HG03520 (cell line): ENCODE results near the gene SLC37A1.

Experiments
- ATAC-seq: cut with Tn5 transposase; IDR thresholded peaks from one replicate; pipeline ENCODE4 v1.9.1; 2021; ENCODE audit warnings: mild to moderate bottlenecking, moderate library complexity; ENCODE audit not compliant: unreplicated experiment

Gene SLC37A1

DNA sequence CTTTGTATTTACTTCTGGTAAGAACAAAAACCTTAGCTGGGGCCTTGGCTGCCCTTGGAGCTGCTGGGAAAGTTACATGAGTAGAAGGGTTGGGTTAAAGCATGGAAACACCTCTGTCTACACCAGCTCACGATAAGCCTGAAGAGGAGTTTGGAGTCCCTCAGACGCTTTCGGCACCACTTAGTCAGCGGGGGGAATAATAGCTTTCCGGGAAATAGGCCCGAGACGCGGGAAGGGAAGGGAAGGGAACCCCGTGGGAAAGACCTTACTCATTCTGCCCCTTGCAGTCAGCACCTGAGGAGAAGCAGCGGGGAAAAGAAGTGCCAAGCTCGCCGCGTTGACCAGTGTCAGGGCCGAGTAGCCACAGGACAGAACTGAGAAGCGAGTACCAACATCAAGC lies 73.4 kb downstream of the SLC37A1 start:
- ATAC-seq: no peak

GRCh38 chr21:42590431-42591131 lies 76.9 kb downstream of the SLC37A1 start:
- ATAC-seq: no peak

DNA sequence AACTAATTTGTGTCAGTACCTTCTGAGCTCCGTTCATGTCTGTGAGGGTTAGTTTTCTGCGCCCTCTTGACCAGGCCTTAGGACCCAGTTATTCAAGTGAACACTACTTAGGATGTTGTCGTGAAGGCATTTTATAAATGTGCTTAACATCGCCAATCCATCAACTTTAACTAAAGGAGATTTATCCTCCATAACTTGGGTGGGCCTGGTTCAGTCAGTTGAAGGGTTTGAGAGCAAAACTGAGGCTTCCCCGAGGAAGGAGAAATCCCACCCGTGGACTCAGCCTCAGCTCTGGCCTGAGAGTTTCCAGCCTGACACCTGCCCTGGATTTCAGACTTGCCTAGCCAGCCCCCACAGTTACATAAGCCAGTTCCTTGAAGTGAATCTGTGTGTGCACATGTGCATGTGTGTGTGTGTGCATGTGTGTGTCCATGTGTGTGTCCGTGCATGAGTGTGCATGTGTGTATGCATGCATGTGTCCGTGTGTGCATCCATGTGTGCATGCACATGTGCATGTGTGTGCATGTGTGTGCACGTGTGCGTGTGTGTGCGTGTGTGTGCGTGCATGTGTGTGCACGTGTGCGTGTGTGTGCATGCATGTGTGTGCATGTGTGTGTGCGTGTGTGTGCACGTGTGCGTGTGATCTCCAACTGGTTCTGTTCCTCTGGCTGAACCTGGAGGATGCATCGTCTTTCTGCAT lies 77.7 kb downstream of the SLC37A1 start:
- ATAC-seq: no peak

DNA sequence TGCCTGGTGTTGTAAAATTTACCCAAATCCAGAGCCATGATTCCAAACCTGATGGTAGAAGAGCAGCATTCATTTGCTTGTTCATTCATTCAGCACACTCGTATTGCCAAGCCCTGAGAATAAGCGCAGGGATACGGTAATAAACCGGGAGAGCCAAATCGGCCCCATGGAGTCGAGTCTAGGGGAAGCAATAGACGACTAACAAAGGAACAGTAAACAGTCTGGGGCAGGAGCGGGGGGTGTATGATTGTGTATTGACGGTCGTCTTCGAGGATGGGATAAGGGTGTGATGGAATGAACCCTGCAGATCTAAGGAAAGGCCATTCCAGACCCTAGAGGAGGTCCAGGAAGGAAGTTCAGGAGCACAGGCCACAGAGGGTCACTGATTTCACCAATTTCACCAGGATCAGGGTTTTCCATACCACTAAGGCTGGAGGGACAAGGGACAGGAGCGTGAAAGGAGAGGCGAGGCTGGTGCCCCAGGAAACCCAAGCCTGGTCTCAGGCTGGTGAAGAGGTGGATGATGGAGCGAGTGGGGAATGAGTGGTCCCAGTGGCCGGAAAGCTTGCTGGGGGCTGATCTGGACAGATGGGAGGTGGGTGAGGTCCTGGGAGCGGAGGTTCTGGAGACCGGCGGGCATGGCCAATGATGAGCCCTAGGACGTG lies 78.6 kb downstream of the SLC37A1 start:
- no peak for ATAC-seq

DNA sequence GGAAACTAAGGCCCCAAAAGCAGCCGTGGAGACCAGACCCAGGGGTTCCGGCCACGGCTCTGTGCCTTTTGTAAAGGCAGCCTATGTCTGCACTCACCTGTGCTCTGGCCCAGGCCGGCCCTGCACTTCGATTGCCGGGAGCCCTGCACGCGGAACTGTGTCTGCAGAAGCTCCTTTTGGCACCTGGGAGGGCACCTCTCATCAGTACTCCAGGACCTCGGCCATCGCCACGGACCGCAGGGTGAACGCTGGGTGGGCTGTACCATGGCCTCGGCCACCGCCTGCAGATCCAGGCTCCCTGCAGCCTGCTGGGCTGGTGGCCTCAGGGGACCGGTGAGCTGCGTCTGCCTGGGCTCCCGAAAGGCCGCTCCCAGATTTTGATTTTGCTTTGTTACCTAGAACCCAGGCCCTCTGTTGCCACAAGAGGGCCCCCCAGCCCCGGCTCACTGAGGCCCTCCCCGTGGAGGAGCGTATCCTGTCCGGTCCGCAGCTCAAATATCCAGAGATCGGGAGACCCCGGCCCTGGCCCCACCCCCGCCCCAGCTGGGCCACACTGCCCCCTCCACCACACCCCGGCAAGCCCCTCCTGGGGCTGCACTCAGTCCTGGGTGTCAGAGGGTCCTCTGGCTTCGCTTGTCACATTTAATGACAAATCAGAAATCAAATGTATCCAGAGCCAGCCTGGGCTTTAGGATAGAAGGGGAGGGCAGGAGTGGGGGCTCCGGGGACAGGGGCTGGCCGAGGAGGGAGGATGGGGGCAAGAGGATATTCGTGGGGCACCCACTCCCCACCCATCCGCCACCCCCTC lies 79.6 kb downstream of the SLC37A1 start:
- ATAC-seq: no peak

DNA sequence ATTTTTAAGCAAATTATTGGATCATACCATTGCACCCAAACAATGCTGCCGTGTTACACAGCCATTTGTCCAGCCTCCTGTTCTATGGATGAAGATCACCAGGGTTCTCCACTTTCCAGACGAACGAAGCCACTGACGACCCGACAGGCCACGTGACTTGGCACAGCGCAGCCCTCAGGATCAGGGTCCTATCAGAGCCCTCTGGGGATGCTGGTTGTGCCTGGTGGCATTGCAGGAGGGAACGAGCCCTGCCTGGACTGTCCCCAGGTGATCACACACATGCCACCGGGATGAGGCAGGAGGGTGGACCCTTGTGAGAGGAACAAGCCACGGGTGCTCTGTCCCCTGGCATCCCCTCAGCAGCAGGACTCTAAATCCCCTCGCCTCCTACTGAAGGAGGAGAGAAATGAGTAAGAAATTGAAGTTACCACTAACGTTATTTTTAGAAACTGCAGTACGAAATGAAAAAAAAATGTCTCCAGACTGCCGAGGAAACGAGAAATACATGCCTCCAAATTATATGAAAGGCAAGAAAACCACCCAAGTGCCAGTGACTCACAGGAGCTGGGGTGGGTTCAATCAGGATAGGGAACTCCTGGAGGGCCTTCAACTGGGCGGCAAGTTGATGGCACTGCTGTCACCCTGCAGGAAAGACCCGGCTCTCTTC lies 81.1 kb downstream of the SLC37A1 start:
- no peak for ATAC-seq

DNA sequence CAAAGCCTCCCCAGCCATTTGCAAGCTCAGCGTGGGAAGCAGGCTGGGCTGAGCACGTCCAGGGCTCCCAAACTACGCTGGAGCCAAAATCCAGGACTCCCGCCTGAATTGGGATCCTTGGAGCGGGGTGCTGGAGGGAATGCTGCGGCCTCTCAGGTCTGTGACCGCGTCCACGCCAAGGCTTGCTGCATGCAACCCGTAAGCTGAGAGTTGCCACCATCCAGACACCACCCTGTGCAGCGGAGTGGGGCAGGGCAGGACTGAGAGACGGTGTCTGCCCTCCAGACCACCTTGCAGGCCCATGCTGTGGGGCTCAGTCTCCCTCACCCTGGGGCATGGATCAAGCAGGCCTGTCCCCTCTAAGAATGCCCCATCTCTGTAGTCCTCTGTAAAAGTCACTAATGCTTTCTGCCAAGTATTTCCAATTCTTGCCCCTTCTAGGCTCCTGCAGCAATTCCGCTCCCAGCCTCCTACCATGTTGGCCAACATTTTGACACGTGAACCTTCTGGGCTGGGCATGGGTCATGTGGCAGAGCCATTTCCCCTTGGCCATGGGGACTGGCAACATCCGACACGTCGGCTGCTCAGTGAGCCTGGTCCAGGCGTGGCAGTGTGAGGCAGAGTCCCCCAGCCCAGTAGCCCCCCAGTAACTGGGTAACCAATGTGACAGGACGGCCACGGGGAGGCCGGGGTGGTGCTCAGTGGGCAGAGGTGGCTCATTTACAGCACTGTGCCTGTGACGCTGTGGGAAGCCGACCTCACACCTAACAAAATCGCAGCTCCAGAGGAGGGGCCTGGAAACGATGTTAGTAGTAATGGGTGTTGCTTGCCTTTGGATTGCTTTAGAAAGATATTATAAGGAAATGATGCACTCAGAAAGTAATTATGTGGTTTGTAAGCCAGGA lies 81.9 kb downstream of the SLC37A1 start:
- no peak for ATAC-seq

DNA sequence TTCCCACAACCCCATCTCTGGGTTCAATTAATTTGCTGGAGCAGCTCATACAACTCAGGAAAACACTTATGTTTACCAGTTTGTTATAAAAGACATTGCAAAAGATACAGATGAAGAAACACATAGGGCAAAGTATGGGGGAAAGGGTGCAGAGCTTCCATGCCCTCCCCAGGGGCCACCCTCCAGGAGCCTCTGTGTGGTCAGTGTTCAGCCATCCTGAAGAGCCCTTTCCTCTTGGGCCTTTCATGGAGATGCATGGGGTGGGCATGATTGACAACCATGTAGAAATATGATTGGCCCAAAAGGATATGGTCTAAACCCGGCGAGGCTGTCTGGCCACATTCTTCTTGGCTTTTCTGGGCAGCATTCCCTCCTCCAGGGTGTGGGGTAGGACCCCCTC lies 83.0 kb downstream of the SLC37A1 start:
- ATAC-seq: no peak

GRCh38 chr21:42597487-42598158 lies 84.0 kb downstream of the SLC37A1 start:
- ATAC-seq: no peak

DNA sequence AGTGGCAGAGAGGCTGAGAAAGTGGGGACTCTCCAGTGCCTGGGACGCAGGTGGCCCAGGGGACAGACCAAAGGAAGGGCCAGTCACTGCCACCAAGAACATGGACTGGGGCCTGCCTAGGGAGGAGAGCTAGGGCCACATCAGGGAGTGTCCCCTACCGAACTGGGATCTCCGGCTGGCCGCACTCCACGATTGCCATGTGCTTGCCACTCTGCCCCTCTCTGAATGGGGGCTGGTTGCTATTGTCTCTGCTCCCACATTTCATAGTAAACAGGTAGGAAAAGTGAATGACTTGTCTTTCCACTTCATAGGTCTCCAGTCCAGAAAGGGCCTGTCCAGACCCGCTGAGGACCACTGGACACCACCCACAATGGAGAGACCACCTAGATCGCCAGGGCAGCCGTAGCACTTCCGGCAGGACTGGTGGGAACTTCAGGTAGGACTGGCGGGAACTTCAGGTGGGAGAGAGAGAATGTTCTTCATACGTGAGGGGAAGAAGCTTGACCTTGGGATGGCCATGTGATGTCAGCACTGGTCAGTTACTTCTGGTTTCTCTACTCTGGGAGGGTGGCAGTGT lies 84.6 kb downstream of the SLC37A1 start:
- ATAC-seq: no peak

DNA sequence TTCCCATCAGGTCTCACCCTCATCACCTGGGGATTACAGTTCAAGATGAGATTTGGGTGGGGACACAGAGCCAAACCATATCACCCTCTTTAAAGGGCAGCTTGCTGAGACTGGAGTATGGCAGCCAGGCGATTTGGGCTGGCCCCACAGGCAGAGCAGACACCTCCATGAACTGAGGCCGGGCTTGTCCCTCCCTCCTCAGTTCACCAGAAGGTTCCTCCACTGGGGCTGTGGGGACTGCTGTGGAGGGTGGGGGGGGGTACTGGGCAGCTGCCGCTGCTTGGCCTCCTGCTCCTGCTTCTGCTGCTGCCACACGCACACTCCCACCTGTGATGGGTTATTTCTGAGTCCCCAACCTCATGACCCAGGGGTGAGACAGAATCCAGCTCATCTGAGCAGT lies 85.8 kb downstream of the SLC37A1 start:
- no peak for ATAC-seq

DNA sequence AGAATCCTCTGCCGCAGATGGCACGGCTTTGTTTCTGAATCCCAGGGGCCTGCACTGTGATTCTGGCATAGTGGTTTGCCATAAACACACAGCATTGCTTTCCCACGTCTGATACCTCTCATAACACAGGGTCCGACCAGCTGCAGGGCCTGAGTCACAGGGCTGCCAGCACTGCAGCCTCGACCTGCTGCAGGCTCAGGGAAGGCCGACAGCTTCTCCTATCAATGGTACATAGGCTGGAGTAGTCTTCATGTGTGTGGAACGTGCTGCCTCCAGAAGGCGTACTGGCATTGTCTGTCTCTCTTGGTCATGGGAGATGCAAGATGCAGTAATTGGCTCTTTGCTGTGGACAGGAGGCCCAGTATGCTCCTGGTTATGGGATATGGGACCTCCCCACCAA lies 86.3 kb downstream of the SLC37A1 start:
- no peak for ATAC-seq

DNA sequence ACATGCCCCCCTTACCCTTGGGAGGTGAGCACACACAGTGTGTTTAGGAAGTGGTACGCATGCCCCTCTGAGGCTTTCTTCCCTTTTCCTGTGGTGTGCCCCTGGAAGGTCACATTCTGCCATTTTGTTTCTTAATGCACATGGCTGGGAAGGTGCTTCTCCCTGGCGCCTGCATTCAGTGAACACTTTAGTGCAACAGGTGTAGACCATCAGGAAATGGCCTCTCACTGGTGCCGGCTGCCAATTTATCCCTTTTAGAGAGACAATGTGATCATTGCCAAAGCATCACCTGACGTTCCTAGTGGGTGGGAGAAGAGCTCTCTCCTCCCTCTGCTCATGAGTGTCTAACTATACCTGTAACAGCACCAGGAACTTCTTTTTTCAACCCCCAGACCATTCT lies 88.0 kb downstream of the SLC37A1 start:
- no peak for ATAC-seq

DNA sequence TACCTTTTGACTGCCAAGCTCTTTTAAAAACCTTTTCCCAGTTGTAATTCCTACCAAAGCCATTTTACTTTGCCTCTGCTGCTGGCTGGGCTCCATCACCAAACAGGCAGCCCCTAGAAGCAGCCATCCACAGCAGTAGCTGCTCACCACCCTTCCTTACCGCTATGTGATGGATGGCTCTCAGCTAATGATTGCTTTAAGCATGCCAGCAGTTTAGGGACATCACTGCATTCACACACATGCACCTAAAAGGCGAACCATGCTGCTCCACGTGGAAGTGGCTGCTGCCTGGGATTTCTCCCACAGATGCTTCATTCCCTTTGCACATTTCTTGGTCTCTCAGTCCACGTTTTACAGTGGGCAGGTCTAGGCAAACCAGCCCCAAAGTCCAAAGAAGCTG lies 93.5 kb downstream of the SLC37A1 start:
- no peak for ATAC-seq

DNA sequence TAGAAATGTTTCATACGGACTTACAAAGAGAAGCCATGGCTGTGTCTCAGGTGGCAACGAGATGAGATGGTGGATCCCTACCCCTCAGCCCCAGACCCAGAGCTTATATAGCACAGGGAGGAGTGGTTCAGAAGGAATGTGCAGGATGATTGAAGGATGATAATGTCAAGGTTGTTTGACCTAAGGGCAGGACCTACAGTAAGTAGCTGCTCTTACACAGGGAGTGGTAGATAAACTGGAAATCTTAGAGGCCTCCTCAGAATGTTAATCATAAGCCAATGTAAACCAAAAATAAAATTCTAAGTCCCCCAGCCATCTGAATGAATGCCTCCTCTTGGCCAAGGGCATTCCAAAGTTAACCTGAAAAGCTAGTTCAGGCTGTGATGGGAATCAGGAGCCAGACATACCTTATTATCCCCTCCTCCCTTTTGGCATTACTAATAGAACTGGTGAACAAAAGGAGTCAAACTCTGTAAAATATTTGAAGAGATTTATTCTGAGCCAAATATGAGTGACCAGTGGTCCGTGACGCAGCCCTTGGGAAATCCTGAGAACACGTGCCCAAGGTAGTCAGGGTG lies 94.0 kb downstream of the SLC37A1 start:
- ATAC-seq: no peak

GRCh38 chr21:42608446-42608845 lies 94.8 kb downstream of the SLC37A1 start:
- ATAC-seq: no peak

GRCh38 chr21:42609811-42610210 lies 96.2 kb downstream of the SLC37A1 start:
- no peak for ATAC-seq

GRCh38 chr21:42611852-42612251 lies 98.2 kb downstream of the SLC37A1 start:
- ATAC-seq: no peak

GRCh38 chr21:42612390-42612789 lies 98.7 kb downstream of the SLC37A1 start:
- no peak for ATAC-seq
